Left renal cortex interstitium (tissue), 4 donors: ENCODE data around the gene MTRFR. TPM values are rescaled to one million over a fixed set of nuclear protein-coding genes. Genes with fewer than 3 reads are reported as not detected.

Source experiments
- DNase-seq, 4 donors: peaks; one replicate each; pipeline ENCODE4 v3.0.0-alpha.2; 2013; ENCODE audit warnings: low read depth in 4 of 4, low spot score in 2 of 4, missing footprints in 1 of 4
- polyA plus RNA-seq, 4 donors: library from polyadenylated mRNA; unstranded; fragments of 120-200 nt; gene quantifications; one replicate each; pipeline ENCODE4 v1.2.1, GENCODE V29; 2013; ENCODE audit not compliant: insufficient read length in 4 of 4

MTRFR gene
- polyA plus RNA-seq, 4 donors, result 20.4 to 24.3 (median 22.8) TPM

DNA sequence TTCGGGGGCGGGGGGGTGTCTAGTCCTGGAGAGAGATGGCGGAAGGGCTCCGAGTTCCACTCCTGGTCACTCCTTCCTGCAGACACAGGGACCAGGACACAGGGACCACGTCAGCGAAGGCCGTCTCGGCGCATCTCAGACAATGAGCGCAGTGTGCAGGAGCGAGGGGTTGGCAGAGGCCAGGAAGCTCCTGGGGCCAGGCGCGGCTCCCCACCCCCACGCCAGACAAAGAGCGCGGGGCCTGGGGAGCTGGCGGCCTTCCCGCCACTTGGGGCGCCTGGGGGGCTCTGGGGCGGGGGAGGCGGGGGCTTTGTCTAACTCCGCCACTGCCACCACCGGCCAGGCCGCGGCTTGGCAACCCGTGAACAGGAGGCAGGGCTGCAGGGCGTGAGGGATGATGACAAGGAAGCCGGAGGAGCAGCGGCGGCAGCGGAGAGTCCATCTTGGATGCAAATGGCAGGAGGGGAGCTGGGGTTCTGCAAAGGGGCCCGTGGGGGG is 36.2 kb downstream of the MTRFR start:
- DNase-seq, result no peak

DNA sequence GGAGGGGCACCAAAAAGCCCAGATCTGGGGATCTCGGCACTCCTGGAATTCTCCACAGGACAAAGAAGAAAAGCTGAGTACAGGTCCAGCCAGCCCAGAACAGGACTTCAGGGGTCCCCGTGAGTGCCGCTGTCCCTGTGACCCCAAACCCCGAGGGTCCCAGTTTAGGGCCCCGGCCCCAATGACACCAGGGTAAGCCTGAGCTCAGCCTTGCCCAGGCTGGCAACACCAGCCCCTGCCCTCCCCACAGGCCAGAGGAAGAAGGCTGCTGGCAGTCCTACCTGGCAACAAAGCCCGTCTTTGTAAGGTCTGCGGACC is 36.6 kb downstream of the MTRFR start:
- DNase-seq, result no peak

DNA sequence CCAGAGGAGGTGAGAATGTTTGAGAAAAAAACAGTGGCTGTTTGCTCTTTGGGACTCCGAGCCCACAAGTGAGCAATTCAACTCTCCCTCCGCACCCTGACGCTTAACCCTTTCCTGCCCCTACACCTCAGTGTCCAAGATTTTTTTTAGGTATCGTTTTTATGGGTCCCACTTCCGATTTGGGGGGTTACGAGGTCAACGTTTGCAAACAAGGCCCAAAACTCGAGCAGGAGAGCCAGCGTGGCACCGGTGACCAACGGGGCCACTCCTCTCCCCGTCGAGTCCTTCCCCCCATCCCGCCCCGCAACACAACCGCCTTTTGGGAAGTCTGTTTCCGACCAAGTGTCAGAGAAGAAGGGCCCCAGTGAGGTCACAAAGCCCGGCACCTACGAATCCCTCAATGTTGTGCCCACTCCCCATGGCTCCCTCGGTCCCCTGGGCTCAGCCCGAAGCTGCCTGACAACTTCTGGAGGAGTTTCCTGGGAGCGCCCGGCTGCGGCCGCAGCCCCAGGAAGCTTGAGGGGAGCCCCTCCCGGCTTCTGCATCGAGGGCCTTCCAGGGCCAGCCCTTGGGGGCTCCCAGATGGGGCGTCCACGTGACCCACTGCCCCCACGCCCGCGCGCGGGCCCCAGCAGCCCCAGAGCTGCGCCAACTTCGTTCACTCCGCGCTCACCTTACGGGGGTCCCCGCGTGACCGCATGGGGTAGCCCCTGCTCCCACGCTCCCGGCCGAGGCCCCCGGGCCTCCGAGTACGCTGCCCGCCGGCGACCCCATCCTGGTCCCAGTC is 37.2 kb downstream of the MTRFR start:
- no peak for DNase-seq

- no peak for DNase-seq
Measured at GRCh38 chr12:123271001-123271668, 37.9 kb downstream of the MTRFR start.

DNA sequence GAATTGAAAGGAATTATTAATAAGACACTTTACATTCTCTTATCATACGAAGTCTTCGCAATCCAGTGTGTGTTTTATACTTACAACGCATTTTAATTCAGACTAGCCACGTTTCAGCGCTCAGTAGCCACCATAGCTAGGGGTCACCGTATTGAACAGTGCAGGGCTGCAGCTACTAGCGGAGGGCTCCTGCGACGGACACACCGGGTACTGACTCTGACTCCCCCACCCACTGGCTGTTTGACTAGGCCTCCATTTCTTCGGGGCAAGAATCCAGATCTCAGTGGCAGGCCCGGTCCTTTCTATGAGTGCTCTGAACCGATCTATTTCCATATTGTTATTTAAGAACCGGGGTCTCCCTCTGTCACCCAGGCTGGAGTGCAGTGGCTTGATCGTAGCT is 39.9 kb downstream of the MTRFR start:
- DNase-seq, result no peak

DNA sequence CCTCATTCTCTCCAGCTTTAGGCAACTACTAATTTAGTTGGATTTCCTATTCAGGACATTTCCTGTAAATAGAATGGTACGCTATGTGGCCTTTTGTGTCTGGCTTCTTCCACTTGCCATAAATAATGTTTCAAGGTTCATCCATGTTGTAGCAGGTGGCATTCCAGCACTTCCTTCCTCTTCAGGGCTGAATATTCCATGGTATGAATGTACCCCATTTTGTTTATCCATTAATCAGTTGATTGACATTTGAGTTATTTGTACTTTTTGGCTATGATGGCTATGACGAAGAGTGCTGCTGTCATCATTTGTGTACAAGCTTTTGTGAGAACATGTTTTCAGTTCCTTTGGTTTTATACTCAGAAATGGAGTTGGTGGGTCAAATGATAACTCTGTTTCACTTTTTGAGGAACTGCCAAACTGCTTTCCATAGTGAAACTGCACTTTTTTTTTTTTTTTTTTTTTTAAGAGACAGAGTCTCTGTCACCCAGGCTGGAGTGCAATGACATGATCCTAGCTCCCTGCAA is 44.9 kb downstream of the MTRFR start:
- no peak for DNase-seq

DNA sequence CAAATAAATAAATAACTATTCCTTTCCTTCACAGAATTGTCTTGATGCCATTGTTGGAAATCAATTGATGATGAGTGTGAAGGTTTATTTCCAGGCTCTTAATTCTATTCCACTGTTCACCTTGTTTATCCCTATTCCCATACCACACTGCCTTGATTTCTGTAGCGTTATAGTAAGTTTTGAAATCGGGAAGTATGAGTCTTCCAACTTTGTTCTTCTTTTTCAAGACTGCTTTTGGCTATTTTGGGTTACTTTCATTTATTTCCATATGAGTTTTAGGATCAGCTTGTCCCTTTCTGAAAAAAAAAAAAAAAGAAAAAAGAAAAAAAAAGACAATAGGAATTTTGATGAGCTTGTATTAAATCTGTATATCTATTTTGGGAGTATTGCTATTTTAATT is 47.7 kb downstream of the MTRFR start:
- DNase-seq, result no peak

- no peak for DNase-seq
Measured at GRCh38 chr12:123282111-123282510, 48.9 kb downstream of the MTRFR start.

GRCh38 chr12:123283461-123283860 is 50.2 kb downstream of the MTRFR start:
- no peak for DNase-seq

- DNase-seq, result no peak
Measured at GRCh38 chr12:123284669-123285068, 51.4 kb downstream of the MTRFR start.

- DNase-seq, result no peak
Measured at GRCh38 chr12:123286652-123287373, 53.6 kb downstream of the MTRFR start.

GRCh38 chr12:123288751-123289346 is 55.6 kb downstream of the MTRFR start:
- no peak for DNase-seq

GRCh38 chr12:123289911-123290310 is 56.7 kb downstream of the MTRFR start:
- no peak for DNase-seq

- DNase-seq, result no peak
Measured at GRCh38 chr12:123293178-123293760, 60.0 kb downstream of the MTRFR start.

DNA sequence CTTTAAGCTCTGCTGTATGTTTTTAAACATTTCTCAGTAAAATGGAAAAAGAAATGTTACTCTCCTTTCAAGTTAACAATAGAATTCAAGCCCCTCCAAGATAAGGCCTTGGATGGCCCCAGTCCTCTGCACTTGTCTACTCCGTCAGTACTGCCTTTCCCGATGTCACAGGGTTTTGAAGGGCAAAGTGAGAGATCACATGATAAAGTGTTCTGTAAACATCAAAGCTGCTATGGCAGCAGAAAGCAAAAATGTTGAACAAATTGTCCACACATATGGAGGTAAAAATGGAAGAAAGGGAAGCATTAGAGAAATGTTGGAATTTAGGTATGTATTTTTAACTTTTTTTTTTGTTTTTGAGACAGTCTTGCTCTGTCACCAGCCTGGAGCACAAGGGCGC is 71.9 kb downstream of the MTRFR start:
- DNase-seq, result no peak

GRCh38 chr12:123306200-123306599 is 73.0 kb downstream of the MTRFR start:
- no peak for DNase-seq
